Measurements from ENCODE around the gene GAS2L2.

GAS2L2 gene

GRCh38 chr17:35745246-35745645, 7.8 kb downstream of the GAS2L2 start:
- no peak for DNase-seq

GRCh38 chr17:35744830-35745229, 8.2 kb downstream of the GAS2L2 start:
- no peak for DNase-seq

GRCh38 chr17:35743626-35744328, 9.3 kb downstream of the GAS2L2 start:
- no peak for DNase-seq

DNA sequence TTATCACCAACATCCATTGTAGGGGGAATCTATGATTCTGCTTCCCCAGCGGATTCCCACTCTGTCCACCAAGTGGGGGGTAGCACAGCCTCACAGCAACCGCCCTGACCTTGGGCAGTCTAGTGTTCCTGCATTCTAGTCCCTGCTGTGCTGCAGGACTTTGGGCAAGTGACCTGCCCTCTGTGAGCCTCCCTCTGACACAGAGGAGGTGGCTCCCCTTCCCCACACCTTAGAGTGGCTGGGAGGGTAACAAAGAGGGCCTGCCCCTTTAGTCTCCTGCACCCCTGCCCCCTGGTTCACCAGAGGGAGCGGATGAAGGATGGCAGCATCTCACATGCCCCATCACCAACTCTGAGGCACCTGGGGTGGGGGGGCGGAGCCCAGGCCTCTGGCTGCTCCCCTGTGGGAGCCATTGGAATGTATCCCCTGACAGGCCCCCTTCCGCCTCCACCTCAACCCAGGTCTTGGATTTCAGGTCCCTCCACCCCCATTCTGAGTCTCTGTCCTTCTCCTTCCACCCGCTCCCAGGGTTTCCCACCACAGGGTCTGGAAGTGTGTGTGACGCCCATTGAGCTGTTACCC, 10.1 kb downstream of the GAS2L2 start:
- DNase-seq, result no peak

DNA sequence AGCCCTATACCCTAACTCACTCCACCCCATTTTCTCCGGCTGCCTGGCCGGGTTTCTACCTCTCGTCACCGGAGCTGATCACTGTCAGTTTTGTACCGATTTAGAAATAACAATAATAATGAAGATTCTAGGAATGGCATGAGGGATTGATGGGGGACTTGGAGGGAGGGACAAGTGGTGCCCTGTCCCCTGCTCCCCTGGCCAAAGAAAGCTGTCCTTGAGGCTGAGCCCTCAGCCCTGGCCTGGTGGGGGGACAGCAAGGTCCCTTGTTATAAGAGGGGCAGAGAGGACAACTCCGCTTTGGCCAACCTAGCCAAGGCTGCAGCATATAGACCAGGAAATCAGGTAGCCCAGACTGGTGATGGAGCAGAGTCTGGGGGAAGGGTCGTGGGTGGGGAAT, 10.5 kb downstream of the GAS2L2 start:
- no peak for DNase-seq

DNA sequence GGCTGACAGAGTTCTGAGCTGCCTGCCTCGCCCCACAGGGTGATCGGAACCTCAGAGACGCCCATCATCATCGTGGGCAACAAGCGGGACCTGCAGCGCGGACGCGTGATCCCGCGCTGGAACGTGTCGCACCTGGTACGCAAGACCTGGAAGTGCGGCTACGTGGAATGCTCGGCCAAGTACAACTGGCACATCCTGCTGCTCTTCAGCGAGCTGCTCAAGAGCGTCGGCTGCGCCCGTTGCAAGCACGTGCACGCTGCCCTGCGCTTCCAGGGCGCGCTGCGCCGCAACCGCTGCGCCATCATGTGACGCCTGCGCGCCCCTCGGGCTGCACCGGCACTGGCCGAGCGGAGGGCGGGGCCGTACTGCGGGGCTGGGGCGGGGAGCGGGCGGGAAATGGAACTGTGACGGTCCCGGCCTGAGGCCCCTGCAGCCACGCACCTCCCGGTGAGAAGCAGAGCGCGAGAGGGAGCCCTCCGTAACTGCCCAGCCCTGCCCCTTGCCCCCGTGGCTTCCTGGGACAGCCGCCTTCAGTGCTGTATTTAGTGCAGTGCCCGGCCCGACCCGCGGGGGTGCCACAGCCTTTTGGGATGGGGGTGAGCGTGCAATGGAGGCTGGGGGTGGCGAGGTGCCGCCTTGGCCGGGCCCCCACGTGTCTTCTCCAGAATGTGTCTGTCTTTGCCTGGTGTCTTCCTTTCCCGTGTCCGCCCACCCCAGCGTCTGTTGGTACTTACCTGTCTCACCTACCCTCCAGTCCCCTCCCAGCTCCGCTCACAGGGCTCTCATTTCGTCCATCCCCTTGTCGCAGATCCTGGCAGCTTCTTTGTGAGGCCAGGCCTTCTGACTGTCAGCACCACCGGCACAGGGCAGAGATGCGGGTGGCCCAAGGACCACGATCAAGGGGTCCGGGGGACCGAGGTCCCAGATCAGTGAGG, 11.8 kb downstream of the GAS2L2 start:
- peak; percentile 28 to 35 for DNase-seq

- DNase-seq, result no peak
Observed at GRCh38 chr17:35740216-35740615, 12.8 kb downstream of the GAS2L2 start.

DNA sequence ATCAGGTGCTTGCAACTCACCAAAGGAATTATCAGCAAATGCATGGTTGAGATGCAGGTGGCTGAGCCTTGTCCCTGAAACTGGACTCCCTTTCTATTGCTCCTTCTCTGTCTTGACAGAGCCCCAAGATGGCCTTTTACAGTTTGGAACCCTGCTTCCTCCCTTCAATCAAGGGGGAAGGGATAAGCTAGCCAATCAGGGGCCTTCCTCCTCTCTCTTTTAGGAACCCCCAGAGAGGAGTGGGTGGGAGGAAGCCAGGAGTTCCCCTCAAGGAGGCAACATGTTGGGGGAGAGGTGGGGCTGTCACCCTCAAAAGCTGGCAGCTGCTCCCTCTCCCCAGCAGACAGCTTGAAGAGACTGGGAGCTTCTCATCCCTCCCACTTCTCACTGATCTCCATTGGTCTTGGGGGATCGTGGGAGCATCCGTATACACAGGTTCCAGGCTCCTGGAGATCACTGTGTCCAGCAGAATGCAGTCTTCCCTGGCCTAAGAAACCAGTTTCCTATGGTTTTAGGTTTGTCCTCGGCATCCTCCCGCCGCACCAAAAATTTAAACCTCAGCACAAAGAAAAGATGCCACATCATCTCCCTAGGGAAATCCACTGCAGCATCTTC, 14.4 kb downstream of the GAS2L2 start:
- no peak for DNase-seq

- DNase-seq, result no peak
Observed at GRCh38 chr17:35736236-35736635, 16.8 kb downstream of the GAS2L2 start.

DNA sequence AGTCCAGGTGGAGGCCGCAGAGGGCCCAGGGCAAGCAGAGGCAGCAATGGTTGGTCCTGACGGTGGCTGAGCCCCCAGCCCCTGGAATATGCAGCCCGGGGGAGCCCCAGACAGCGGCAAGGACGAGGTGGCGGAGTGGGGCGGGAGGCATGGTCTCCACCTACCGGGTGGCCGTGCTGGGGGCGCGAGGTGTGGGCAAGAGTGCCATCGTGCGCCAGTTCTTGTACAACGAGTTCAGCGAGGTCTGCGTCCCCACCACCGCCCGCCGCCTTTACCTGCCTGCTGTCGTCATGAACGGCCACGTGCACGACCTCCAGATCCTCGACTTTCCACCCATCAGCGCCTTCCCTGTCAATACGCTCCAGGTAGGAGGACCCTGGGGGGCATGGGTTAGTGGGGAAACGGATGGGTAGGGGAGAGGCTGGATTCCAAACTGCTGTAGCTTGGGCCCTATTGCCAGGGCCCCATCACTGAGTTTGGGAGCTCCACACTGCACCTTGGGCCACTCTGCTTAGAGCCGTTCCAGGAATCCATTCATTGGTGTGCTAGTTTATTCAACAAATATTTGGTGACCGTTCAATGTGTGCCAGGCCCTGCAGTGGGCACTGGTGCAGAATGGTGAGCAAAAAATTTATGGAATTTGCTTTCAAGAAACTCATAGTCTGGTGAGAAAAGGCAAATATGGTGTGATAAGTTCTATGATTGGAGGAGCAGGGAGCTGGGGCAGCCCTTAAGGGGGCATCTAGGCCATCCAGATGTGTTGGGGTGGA, 17.8 kb downstream of the GAS2L2 start:
- no peak for DNase-seq

DNA sequence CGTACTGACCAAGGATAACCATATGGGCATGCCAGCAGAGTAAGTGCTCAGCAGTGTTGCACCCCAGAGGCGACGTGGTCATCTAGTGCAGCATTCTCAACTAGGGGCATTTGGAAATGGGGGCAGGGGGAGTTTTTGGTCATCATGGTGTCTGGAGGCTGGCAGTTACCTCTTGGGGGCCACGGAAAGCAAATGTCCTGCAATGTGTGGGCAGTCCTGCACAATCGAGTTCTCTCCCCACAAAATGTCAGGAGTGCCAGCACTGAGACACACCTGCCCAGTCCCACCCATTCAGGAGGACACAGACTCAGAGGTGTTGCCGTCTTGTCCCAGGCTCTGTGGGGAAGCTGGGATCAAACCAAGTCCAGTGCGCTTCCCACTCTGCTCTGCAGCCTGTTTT, 18.6 kb downstream of the GAS2L2 start:
- no peak for DNase-seq

DNA sequence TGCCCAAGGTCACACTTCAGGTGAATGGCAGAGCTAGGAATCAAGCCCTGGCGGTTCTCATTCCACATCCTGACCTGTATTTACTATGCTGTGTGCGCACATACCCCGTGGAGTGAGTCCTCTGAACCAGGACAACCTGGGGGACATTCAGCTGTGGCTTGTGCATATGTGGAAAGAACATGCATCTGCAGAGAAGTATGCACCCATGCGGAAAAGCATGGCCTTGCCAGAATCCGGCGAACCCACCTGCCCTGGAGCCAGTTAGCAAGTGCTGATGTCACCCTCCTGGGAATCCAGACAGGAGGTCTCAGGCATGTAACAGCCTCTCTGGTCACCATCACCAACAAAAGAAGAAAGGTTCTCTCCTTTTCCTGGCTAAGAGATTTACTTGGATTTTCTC, 19.7 kb downstream of the GAS2L2 start:
- DNase-seq, result no peak

- no peak for DNase-seq
Observed at GRCh38 chr17:35732806-35733136, 20.3 kb downstream of the GAS2L2 start.

GRCh38 chr17:35731917-35732805, 20.9 kb downstream of the GAS2L2 start:
- no peak for DNase-seq

DNA sequence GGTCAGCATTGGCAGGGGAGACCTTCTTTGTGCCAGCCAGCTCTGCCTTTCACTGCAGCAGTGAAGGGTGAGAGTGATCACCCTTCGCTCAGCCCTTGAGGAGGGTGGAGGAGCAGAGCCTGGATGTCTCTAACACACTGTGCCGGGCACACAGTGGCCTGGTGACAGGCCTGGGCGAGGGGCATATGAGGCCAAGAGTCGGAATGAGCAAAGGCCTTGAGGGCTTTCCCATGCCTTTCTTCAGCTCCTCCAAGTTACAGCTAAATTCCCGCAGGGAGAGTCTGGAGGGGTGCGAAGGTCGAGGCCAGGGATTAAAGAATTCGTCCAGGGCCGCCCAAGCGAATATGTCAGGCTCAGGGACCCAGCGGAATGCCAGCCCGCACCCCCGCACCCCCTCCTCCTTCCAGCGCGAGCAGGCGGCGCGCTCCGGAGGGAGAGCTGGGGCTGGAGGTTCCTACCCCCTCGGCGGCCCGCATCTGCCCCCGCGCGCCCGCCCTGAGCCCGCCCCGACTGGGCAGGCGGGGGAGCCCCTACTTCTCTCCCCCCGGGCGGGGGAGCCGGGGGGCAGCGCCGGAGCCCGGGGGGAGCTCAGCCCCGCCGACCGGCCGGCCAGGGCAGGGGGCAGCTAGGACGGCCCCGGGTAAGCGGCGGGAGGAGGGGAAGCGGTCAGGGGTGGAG, 21.7 kb downstream of the GAS2L2 start, which contains the start of gene RASL10B:
RASL10B (plus strand) TSS at position 401 of the 678 bp plus-strand sequence. CDS start 3,546 bp downstream, outside the sequence.
- peak; percentile 62 to 64 for DNase-seq

GRCh38 chr17:35730400-35731005, 22.5 kb downstream of the GAS2L2 start:
- no peak for DNase-seq

- no peak for DNase-seq
Observed at GRCh38 chr17:35729405-35729833, 23.6 kb downstream of the GAS2L2 start.

DNA sequence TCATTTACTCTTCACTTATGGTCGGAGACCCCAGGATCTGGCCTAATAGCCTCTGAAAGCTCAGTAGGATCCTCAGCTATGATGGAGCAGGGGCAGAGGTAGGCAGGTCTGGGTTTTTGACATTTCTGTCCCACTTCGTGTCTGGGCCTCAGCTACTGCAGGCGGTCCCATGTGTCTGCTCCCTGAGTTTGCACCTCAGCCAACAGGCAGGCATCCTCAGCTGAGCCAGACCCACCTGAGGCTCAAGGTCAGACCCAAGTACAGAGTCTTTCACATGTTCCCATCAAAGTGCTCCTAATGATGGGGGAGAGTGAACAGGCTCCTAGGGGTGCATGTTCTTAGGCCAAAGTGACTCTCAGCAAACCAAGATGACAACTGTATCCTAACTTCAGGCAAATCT, 24.5 kb downstream of the GAS2L2 start:
- no peak for DNase-seq

- no peak for DNase-seq
Observed at GRCh38 chr17:35727635-35728034, 25.4 kb downstream of the GAS2L2 start.

GRCh38 chr17:35726953-35727460, 26.0 kb downstream of the GAS2L2 start:
- no peak for DNase-seq
